ENCODE data around the gene DLG3. TPM values are rescaled to one million over a fixed set of nuclear protein-coding genes. Genes with fewer than 3 reads are reported as not detected.
A peak's percentile ranks its signal among the peaks of the same experiment; 100 is the strongest.

Gene DLG3
- polyA plus RNA-seq, 1 experiment, result 9.8 TPM

- Histone ChIP-seq H3K27me3 (ENCODE audit: control insufficient read depth, insufficient read depth, low read length) (no peaks in the 10 kb centered on the region), H3K36me3 (ENCODE audit: control insufficient read depth, insufficient read depth, low read length) (no peaks in the 10 kb centered on the region), H3K4me3 (ENCODE audit: low read depth, low read length) (no peak overlapping the region)
- no peak for DNase-seq (ENCODE audit: low read depth)
- POLR2A ChIA-PET, result no interaction called here
- CTCF ChIA-PET, result no interaction called here
- no peak for TF ChIP-seq CTCF (IDR thresholded peaks at IDR 0.05; ENCODE audit: insufficient read depth, low read depth, low read length)
Measured at GRCh38 chrX:70466968-70467367, 22.3 kb downstream of the DLG3 start.

- Histone ChIP-seq H3K27me3 (ENCODE audit: control insufficient read depth, insufficient read depth, low read length) (no peaks in the 10 kb centered on the region), H3K36me3 (ENCODE audit: control insufficient read depth, insufficient read depth, low read length) (no peaks in the 10 kb centered on the region), H3K4me3 (ENCODE audit: low read depth, low read length) (no peak overlapping the region)
- ChIA-PET CTCF (interaction anchor here (1.5 kb wide), 1 partner anchor 19 kb away, joined by 4 read pairs; no protein-coding TSS in a partner anchor), POLR2A (no interaction called here)
- no peak for TF ChIP-seq CTCF (IDR thresholded peaks at IDR 0.05; ENCODE audit: insufficient read depth, low read depth, low read length)
- no peak for DNase-seq (ENCODE audit: low read depth)
Measured at GRCh38 chrX:70468709-70469108, 24.1 kb downstream of the DLG3 start.

- ChIA-PET POLR2A (no interaction called here), CTCF (no interaction called here)
- Histone ChIP-seq H3K4me3 (ENCODE audit: low read depth, low read length) (no peak overlapping the region), H3K27me3 (ENCODE audit: control insufficient read depth, insufficient read depth, low read length) (no peaks in the 10 kb centered on the region), H3K36me3 (ENCODE audit: control insufficient read depth, insufficient read depth, low read length) (no peaks in the 10 kb centered on the region)
- no peak for TF ChIP-seq CTCF (IDR thresholded peaks at IDR 0.05; ENCODE audit: insufficient read depth, low read depth, low read length)
- no peak for DNase-seq (ENCODE audit: low read depth)
Measured at GRCh38 chrX:70470850-70471289, 26.2 kb downstream of the DLG3 start.

GRCh38 chrX:70476166-70476933 lies 31.7 kb downstream of the DLG3 start:
- Histone ChIP-seq H3K27me3 (ENCODE audit: control insufficient read depth, insufficient read depth, low read length) (no peaks in the 10 kb centered on the region), H3K36me3 (ENCODE audit: control insufficient read depth, insufficient read depth, low read length) (no peaks in the 10 kb centered on the region), H3K4me3 (ENCODE audit: low read depth, low read length) (no peak overlapping the region)
- no peak for DNase-seq (ENCODE audit: low read depth)
- ChIA-PET POLR2A (no interaction called here), CTCF (no interaction called here)
- no peak for TF ChIP-seq CTCF (IDR thresholded peaks at IDR 0.05; ENCODE audit: insufficient read depth, low read depth, low read length)

- CTCF ChIA-PET, result interaction anchor here (0.6 kb wide), 1 partner anchor 281 kb away, joined by 3 read pairs; no protein-coding TSS in a partner anchor
- POLR2A ChIA-PET, result no interaction called here
- no peaks in the 10 kb centered on the region for H3K27me3 ChIP-seq (ENCODE audit: control insufficient read depth, insufficient read depth, low read length)
- no peak for TF ChIP-seq CTCF (IDR thresholded peaks at IDR 0.05; ENCODE audit: insufficient read depth, low read depth, low read length)
- no peak overlapping the region for H3K4me3 ChIP-seq (ENCODE audit: low read depth, low read length)
- DNase-seq (ENCODE audit: low read depth), result peak; percentile 15
- H3K36me3 ChIP-seq (ENCODE audit: control insufficient read depth, insufficient read depth, low read length), result no peaks in the 10 kb centered on the region
Measured at GRCh38 chrX:70476934-70477733, 32.5 kb downstream of the DLG3 start.
